ENCODE measurements around the gene PDIA4. TPM values are rescaled to one million over a fixed set of nuclear protein-coding genes. Genes with fewer than 3 reads are reported as not detected.
A peak's percentile ranks its signal among the peaks of the same experiment; 100 is the strongest.

The PDIA4 gene
- total RNA-seq, 4 donors from 2014 or later: 35.9 to 55.9 (median 47.9) TPM

DNA sequence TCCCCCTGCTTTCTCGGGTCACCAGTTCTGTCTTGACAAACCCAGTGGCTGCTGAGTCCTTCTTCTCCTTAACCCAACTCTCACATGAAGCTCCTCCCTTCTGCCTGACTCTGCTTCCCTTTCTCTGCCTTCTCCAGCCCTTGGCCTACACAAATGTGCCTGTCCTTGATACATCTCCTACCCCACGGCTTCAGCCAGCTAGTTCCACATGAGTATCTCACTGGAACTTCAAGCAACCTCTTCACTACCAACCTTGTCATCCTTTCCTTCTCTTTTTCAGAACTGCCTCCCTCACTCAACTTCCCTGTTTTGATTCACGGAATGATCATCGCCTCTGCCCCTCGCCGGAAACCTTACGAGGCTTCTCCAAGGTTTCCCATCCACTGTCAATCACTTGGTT lies 55.9 kb downstream of the PDIA4 start:
- TF ChIP-seq POLR2A (IDR thresholded peaks at IDR 0.05): no peak
- TF ChIP-seq, protein P1, sequence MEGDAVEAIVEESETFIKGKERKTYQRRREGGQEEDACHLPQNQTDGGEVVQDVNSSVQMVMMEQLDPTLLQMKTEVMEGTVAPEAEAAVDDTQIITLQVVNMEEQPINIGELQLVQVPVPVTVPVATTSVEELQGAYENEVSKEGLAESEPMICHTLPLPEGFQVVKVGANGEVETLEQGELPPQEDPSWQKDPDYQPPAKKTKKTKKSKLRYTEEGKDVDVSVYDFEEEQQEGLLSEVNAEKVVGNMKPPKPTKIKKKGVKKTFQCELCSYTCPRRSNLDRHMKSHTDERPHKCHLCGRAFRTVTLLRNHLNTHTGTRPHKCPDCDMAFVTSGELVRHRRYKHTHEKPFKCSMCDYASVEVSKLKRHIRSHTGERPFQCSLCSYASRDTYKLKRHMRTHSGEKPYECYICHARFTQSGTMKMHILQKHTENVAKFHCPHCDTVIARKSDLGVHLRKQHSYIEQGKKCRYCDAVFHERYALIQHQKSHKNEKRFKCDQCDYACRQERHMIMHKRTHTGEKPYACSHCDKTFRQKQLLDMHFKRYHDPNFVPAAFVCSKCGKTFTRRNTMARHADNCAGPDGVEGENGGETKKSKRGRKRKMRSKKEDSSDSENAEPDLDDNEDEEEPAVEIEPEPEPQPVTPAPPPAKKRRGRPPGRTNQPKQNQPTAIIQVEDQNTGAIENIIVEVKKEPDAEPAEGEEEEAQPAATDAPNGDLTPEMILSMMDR (IDR thresholded peaks at IDR 0.05): no peak
- no peak overlapping the region for H3K4me3 ChIP-seq (ENCODE audit: low read depth, poor library complexity, severe bottlenecking)
- intact Hi-C loops (cut with DNase I; ENCODE audit: low total_unique reads): no loop called here
- no peak for DNase-seq (ENCODE audit: low spot score in 2 of 2)
- WGBS, 2 donors: 71 to 75% methylated on average over 7 of the region's 7 CpGs

DNA sequence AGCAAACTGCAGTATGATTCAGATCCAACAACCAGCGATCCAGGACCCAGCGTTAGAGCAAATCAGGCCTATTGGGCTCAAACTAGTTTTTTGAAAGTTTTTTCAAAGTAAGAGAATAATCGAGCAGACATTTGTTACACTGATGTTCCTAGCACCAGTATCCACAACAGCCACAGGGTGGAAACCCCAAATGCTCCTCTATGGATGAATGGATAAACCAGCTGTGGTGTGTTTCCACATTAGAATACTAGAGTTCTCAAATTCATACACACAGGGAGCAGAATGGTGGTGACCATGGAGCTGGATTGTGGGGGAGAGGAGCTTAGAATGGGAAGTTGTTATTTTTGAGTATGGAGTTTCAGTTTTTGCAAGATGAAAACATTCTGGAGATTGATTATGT lies 60.7 kb downstream of the PDIA4 start:
- DNase-seq (ENCODE audit: low spot score in 2 of 2): no peak
- TF ChIP-seq, protein P1 (IDR thresholded peaks at IDR 0.05): no peak
- TF ChIP-seq POLR2A (IDR thresholded peaks at IDR 0.05): no peak
- intact Hi-C loops (cut with DNase I; ENCODE audit: low total_unique reads): loop anchor here (5.0 kb wide), 1 partner anchor 465 kb away; no protein-coding TSS in a partner anchor
- 65 to 71% methylated on average over 3 of the region's 3 CpGs for WGBS, 2 donors
- H3K4me3 ChIP-seq (ENCODE audit: low read depth, poor library complexity, severe bottlenecking): no peak overlapping the region

DNA sequence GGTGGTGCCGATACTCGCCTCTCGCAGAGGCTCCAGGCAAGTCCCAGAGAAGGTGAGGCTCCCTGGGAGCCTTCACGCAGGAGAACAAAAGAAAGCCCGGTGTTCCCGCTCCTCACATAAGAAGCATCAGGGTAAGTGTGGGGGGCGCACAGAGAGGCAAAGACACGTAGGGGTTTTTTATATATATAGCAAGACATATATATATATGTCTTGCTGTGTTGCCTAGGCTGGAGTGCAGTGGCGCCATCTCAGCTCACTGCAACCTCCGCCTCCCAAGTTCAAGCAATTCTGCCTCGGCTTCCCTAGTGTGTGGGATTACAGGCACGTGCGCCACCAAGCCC lies 61.3 kb downstream of the PDIA4 start:
- intact Hi-C loops (cut with DNase I; ENCODE audit: low total_unique reads): loop anchor here (5.0 kb wide), 1 partner anchor 465 kb away; no protein-coding TSS in a partner anchor

DNA sequence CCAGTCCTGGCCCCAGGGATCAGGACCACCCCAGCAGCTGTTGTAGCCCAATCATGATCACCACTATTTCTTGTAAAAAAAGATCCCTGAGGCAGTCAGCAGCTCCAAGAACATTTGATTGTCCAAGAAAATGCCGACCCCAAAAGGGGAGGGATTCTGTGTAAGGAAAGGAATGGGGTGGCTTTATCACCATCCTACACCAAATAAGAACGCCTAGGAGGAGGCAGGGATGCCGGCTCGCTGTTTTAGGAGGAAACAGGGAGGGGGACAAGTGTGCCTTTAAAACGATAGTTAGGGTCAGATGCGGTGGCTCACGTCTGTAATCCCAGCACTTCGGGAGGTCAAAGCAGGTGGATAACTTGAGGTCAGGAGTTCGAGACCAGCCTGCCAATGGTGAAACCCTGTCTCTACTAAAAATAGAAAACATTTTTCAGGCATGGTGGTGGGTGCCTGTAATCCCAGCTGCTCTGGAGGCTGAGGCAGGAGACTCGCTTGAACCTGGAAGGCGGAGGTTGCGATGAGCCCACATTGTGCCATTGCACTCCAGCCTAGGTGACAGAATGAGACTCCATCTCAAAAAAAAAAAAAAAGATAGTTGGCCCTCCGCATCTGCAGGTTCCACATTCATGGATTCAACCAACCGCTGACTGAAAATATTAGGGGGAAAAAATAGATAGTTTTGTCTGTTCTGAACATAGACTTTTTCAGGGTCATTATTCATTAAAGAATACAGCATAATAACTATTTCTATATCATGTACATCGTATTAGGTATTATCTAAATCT lies 63.6 kb downstream of the PDIA4 start:
- intact Hi-C loops (cut with DNase I; ENCODE audit: low total_unique reads): loop anchor here (5.0 kb wide), 1 partner anchor 462 kb away; no protein-coding TSS in a partner anchor
- DNase-seq (ENCODE audit: low spot score in 2 of 2): peak in 1 of 2 donors; percentile 78

More for the DNA sequence above, 61.3 kb downstream of the PDIA4 start:
- H3K4me3 ChIP-seq (ENCODE audit: low read depth, poor library complexity, severe bottlenecking): no peak overlapping the region
- TF ChIP-seq, protein P1 (IDR thresholded peaks at IDR 0.05): no peak
- no peak for TF ChIP-seq POLR2A (IDR thresholded peaks at IDR 0.05)
- WGBS, 2 donors: 32 to 36% methylated on average over 13 of the region's 13 CpGs
- no peak for DNase-seq (ENCODE audit: low spot score in 2 of 2)

DNA sequence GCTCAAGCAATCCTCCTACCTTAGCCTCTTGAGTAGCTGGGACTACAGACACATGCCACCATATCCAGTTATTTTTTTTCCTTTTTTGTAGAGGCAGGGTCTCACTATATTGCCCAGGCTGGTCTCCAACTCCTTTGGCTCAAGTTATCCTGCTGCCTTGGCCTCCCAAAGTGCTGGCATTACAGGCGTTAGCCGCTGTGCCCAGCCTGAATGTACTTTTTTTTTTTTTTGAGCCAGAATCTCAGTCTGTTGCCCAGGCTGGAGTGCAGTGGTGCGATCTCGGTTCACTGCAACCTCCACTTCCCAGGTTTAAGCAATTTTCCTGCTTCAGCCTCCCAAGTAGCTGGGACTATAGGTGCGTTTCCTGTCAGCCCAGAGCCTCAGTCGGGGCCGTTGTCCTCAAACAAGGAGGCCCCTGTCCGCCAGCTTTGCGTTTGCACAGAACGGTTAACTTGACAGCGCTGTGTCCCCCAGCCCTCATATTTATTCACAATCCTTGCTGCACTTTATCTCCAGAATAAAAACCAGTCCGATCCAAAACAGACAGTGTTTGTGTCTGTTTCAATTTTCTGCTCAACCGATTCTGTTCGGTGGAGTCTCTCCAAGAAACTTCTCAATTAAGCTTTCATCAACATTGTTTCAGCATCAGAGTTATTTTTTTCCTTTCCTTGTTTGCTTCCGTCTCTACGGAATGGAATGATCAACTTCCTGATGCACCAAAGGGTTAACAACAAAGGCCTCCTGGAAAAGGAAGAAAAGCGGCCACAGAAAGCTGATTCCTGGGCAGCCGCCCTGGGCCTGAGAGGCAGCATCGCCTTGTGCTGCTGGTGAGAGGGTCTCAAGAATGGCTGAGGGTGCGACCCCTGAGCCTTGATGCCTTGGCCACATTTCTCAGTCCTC lies 64.5 kb downstream of the PDIA4 start:
- H3K4me3 ChIP-seq (ENCODE audit: low read depth, poor library complexity, severe bottlenecking): peak overlapping the region; percentile 15
- 20 to 22% methylated on average over 20 of the region's 20 CpGs for WGBS, 2 donors
- DNase-seq (ENCODE audit: low spot score in 2 of 2): peak in 1 of 2 donors; percentile 83
- TF ChIP-seq POLR2A (IDR thresholded peaks at IDR 0.05): no peak
- TF ChIP-seq, protein P1 (IDR thresholded peaks at IDR 0.05): no peak
- intact Hi-C loops (cut with DNase I; ENCODE audit: low total_unique reads): no loop called here

More for the DNA sequence above, 63.6 kb downstream of the PDIA4 start:
- 46 to 48% methylated on average over 15 of the region's 15 CpGs for WGBS, 2 donors
- no peak for TF ChIP-seq POLR2A (IDR thresholded peaks at IDR 0.05)
- TF ChIP-seq, protein P1 (IDR thresholded peaks at IDR 0.05): no peak
- peak overlapping the region; percentile 15 for H3K4me3 ChIP-seq (ENCODE audit: low read depth, poor library complexity, severe bottlenecking)
